A549 (cell line): ENCODE results near the gene MGLL. TPM values are rescaled to one million over a fixed set of nuclear protein-coding genes. Genes with fewer than 3 reads are reported as not detected.

Experiments used
- ATAC-seq, 2 experiments: fragments of 200-7000 bp in 1 of 2; fragments of >200 bp in 1 of 2; cut with Nextera tagmentation in 1 of 2; cut with Tn5 transposase in 1 of 2; 3 replicates each; pipeline versions ENCODE4 v1.8.0 to v1.9.1; 2018 to 2020; ENCODE audit warnings: mild to moderate bottlenecking in 1 of 2, moderate library complexity in 1 of 2
- CTCF ChIA-PET: fragments of 300-600 bp; sonication (Branson Sonifier 250); formaldehyde crosslinking; extraction: SDS; loops from one replicate; lab custom pipeline; 2021; ENCODE audit warnings: antibody characterized with exemption, inconsistent platforms; lab: Yijun Ruan, JAX
- POLR2A ChIA-PET: fragments of 350-600 bp; formaldehyde crosslinking; extraction: SDS; loops from one replicate; lab custom pipeline; 2021; ENCODE audit warnings: antibody characterized with exemption, inconsistent platforms; lab: Yijun Ruan, JAX
- DNase-seq, 2 experiments: peaks; one replicate each; pipeline versions ENCODE4 v3.0.0 to v3.0.0-alpha.2; 2011 to 2016; ENCODE audit warnings: low read depth in 1 of 2, low spot score in 1 of 2
- FAIRE-seq: peaks from 2 replicates; lab custom pipeline; 2011; peaks lifted over from hg19 to GRCh38; lab: Jason Lieb, UNC
- H3K27ac ChIP-seq, 2 experiments: fragments of >200 bp; sonication (Bioruptor Twin); formaldehyde crosslinking; 3 replicates each; pipeline ENCODE4 v1.5.1; 2016 to 2017
- H3K4me1 ChIP-seq: fragments of >200 bp; sonication (Bioruptor Twin); formaldehyde crosslinking; 3 replicates; pipeline ENCODE4 v1.6.1; 2016
- H3K4me2 ChIP-seq: fragments of >200 bp; sonication (Bioruptor Twin); formaldehyde crosslinking; 3 replicates; pipeline ENCODE4 v1.6.1; 2016
- H3K4me3 ChIP-seq: fragments of >200 bp; sonication (Bioruptor Twin); formaldehyde crosslinking; 3 replicates; pipeline ENCODE4 v1.5.1; 2016
- H3K9me3 ChIP-seq: fragments of >200 bp; sonication (Bioruptor Twin); formaldehyde crosslinking; 3 replicates; pipeline ENCODE4 v1.6.1; 2016
- BHLHE40 ChIP-seq: IDR thresholded peaks from 2 replicates; pipeline ENCODE4 v1.6.1; 2012; ENCODE audit warnings: low read depth, low read length, inconsistent platforms
- CEBPB ChIP-seq, 2 experiments: fragments of >200 bp in 1 of 2; sonication (Bioruptor Twin) in 1 of 2; formaldehyde crosslinking in 1 of 2; IDR thresholded peaks; 2 replicates each; pipeline ENCODE4 v1.6.1; 2012 to 2016
- EHF ChIP-seq: fragments of 250-450 bp; sonication (Bioruptor Pico); IDR thresholded peaks from 2 replicates; pipeline ENCODE4 v1.5.0; 2020; ENCODE audit warnings: mild to moderate bottlenecking
- FOXS1 ChIP-seq: fragments of 250-450 bp; sonication (Bioruptor Pico); IDR thresholded peaks from 2 replicates; pipeline ENCODE4 v1.5.0; 2020; ENCODE audit warnings: mild to moderate bottlenecking, moderate library complexity
- HMGXB4 ChIP-seq: fragments of 250-450 bp; sonication (Bioruptor Pico); IDR thresholded peaks from 2 replicates; pipeline ENCODE4 v1.5.0; 2021; ENCODE audit warnings: mild to moderate bottlenecking, moderate library complexity, borderline replicate concordance
- HOXA7 ChIP-seq: fragments of 250-450 bp; sonication (Bioruptor Pico); IDR thresholded peaks from 2 replicates; pipeline ENCODE4 v1.5.0; 2020; ENCODE audit warnings: mild to moderate bottlenecking, moderate library complexity
- JUN ChIP-seq, 2 experiments: fragments of >200 bp; sonication (Bioruptor Twin); formaldehyde crosslinking; IDR thresholded peaks; 2 replicates in 1 of 2; 3 replicates in 1 of 2; pipeline ENCODE4 v1.6.1; 2016 to 2017
- JUNB ChIP-seq: fragments of >200 bp; sonication (Bioruptor Twin); formaldehyde crosslinking; IDR thresholded peaks from 2 replicates; pipeline ENCODE4 v1.6.1; 2016
- KDM1A ChIP-seq: fragments of 200-600 bp; sonication (generic); IDR thresholded peaks from 2 replicates; pipeline ENCODE4 v1.6.1; 2016; ENCODE audit warnings: low read depth, mild to moderate bottlenecking
- MAFK ChIP-seq: fragments of 450-650 bp; IDR thresholded peaks from 2 replicates; pipeline ENCODE4 v1.6.1; 2014; ENCODE audit not compliant: partially characterized antibody
- POLR2AphosphoS2 ChIP-seq: conservative IDR thresholded peaks from 2 replicates; pipeline ENCODE4 v1.6.1; 2012; ENCODE audit warnings: low read length, improper control_type of control experiment, inconsistent platforms
- RAD21 ChIP-seq, 2 experiments: fragments of >200 bp in 1 of 2; sonication (Bioruptor Twin) in 1 of 2; formaldehyde crosslinking in 1 of 2; IDR thresholded peaks in 1 of 2; conservative IDR thresholded peaks in 1 of 2; 2 replicates in 1 of 2; 3 replicates in 1 of 2; pipeline ENCODE4 v1.6.1; 2012 to 2018; ENCODE audit warnings: inconsistent platforms in 1 of 2
- RARB ChIP-seq: fragments of 250-450 bp; sonication (Bioruptor Pico); IDR thresholded peaks from 2 replicates; pipeline ENCODE4 v1.8.0; 2021; ENCODE audit warnings: mild to moderate bottlenecking, moderate library complexity
- RCOR1 ChIP-seq: fragments of 150-350 bp; IDR thresholded peaks from 2 replicates; pipeline ENCODE4 v1.6.1; 2014; ENCODE audit warnings: antibody characterized with exemption, low read length, low read depth
- RNF2 ChIP-seq: fragments of 200-600 bp; sonication (generic); IDR thresholded peaks from 2 replicates; pipeline ENCODE4 v1.6.1; 2016; ENCODE audit warnings: low read depth, mild to moderate bottlenecking, antibody characterized with exemption, moderate library complexity, borderline replicate concordance
- SMC3 ChIP-seq: fragments of >200 bp; sonication (Bioruptor Twin); formaldehyde crosslinking; IDR thresholded peaks from 3 replicates; pipeline ENCODE4 v1.6.1; 2018; ENCODE audit warnings: inconsistent platforms
- SREBF2 ChIP-seq: fragments of 450-650 bp; IDR thresholded peaks from 2 replicates; pipeline ENCODE4 v1.6.1; 2014; ENCODE audit warnings: mild to moderate bottlenecking, moderate library complexity
- ZFP36 ChIP-seq: fragments of 450-650 bp; IDR thresholded peaks from 2 replicates; pipeline ENCODE4 v1.6.1; 2014; ENCODE audit warnings: borderline replicate concordance; ENCODE audit not compliant: partially characterized antibody
- ZNF302 ChIP-seq: fragments of 250-450 bp; sonication (Bioruptor Pico); IDR thresholded peaks from 2 replicates; pipeline ENCODE4 v1.9.0; 2021; ENCODE audit warnings: inconsistent platforms, mild to moderate bottlenecking, moderate library complexity
- WGBS: methylation state at CpG from one replicate; pipeline ENCODE4 v1.1.6; 2017; ENCODE audit errors: missing lambda C conversion rate; 5-methylcytosine and 5-hydroxymethylcytosine counted together
- polyA plus RNA-seq, 4 experiments: library from polyadenylated mRNA; depleted of rRNA in 3 of 4; stranded (reverse); fragments of >200 nt; fragmentation: RNase III in 1 of 4; extraction: RNeasy Plus Mini Kit Qiagen cat#74134 plus additional on column Dnase treatment in 1 of 4; gene quantifications; 2 replicates in 3 of 4; 3 replicates in 1 of 4; pipeline ENCODE4 v1.2.3, GENCODE V29; 2011 to 2017
- TF ChIP-seq, protein P1 (sequence below): fragments of >200 bp; sonication (Bioruptor Twin); formaldehyde crosslinking; IDR thresholded peaks from 3 replicates; pipeline ENCODE4 v1.6.1; 2016
- TF ChIP-seq, protein P2 (sequence below): fragments of 450-650 bp; IDR thresholded peaks from 2 replicates; pipeline ENCODE4 v1.6.1; 2014; ENCODE audit warnings: antibody characterized with exemption
- TF ChIP-seq, protein P3 (sequence below): IDR thresholded peaks from 2 replicates; pipeline ENCODE4 v1.6.1; 2012; ENCODE audit warnings: low read depth, borderline replicate concordance

MGLL gene
- polyA plus RNA-seq, 2 of the 4 experiments (the other 2 are of a cell fraction) = 38.5 to 41.5 TPM

DNA sequence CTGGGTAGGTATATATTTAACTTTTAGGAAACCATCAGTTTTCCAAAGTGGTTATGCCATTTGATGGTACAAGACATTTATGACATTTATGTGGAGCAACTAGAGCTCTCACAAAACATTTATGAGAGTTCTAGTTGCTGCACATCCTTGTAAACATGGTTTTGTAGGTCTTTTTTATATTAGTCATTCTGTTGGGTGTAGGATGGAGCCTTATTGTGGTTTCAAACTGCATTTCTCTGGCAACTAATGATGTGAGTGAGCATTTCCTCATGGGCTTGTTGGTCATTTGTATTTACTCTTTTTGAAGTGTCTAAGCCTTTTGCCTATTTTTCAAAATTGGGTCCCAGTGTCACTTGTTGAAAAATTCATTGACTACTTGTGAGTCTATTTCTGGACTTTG, 45.7 kb upstream of the MGLL start:
- H3K9me3 ChIP-seq = no peaks in the 10 kb centered on the region

GRCh38 chr3:127867412-127867811, 45.1 kb upstream of the MGLL start:
- ChIA-PET CTCF (no interaction called here), POLR2A (no interaction called here)
- ATAC-seq (no peak), DNase-seq (no peak), FAIRE-seq (no peak)
- peaks cover 7% of the 10 kb centered on the region; the same call in 1 of the 3 replicates for H3K4me1 ChIP-seq
- no peak overlapping the region for H3K27ac ChIP-seq
- H3K4me3 ChIP-seq = no peak overlapping the region
- WGBS = 65% methylated on average over 2 of the region's 2 CpGs
- no peak for TF ChIP-seq POLR2AphosphoS2
- no peak for TF ChIP-seq EHF
- no peak for TF ChIP-seq BHLHE40
- no peak for TF ChIP-seq HMGXB4 (CRISPR knock-in tag)
- no peak for TF ChIP-seq ZFP36
- no peak for TF ChIP-seq SMC3
- no peak for TF ChIP-seq ZNF302 (CRISPR knock-in tag)
- TF ChIP-seq CEBPB (IDR thresholded peaks at IDR 0.05) = no peak
- TF ChIP-seq, protein P1, sequence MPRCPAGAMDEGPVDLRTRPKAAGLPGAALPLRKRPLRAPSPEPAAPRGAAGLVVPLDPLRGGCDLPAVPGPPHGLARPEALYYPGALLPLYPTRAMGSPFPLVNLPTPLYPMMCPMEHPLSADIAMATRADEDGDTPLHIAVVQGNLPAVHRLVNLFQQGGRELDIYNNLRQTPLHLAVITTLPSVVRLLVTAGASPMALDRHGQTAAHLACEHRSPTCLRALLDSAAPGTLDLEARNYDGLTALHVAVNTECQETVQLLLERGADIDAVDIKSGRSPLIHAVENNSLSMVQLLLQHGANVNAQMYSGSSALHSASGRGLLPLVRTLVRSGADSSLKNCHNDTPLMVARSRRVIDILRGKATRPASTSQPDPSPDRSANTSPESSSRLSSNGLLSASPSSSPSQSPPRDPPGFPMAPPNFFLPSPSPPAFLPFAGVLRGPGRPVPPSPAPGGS = no peak
- TF ChIP-seq, protein P2, sequence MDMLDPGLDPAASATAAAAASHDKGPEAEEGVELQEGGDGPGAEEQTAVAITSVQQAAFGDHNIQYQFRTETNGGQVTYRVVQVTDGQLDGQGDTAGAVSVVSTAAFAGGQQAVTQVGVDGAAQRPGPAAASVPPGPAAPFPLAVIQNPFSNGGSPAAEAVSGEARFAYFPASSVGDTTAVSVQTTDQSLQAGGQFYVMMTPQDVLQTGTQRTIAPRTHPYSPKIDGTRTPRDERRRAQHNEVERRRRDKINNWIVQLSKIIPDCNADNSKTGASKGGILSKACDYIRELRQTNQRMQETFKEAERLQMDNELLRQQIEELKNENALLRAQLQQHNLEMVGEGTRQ = no peak
- TF ChIP-seq RAD21 (conservative IDR thresholded peaks at IDR 0.05 in 1 of 2, IDR thresholded peaks at IDR 0.05 in 1 of 2) = no peak
- TF ChIP-seq RCOR1 = no peak
- no peak for TF ChIP-seq RARB (CRISPR knock-in tag)
- no peak for TF ChIP-seq SREBF2
- TF ChIP-seq HOXA7 (CRISPR knock-in tag) = no peak
- TF ChIP-seq, protein P3, sequence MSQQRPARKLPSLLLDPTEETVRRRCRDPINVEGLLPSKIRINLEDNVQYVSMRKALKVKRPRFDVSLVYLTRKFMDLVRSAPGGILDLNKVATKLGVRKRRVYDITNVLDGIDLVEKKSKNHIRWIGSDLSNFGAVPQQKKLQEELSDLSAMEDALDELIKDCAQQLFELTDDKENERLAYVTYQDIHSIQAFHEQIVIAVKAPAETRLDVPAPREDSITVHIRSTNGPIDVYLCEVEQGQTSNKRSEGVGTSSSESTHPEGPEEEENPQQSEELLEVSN = no peak
- no peak for TF ChIP-seq JUNB
- no peak for TF ChIP-seq RNF2
- TF ChIP-seq FOXS1 (CRISPR knock-in tag) = no peak
- TF ChIP-seq MAFK = no peak
- no peaks in the 10 kb centered on the region for H3K9me3 ChIP-seq
- no peak overlapping the region for H3K4me2 ChIP-seq

More for the DNA sequence above, 45.7 kb upstream of the MGLL start:
- TF ChIP-seq JUN (IDR thresholded peaks at IDR 0.05) = no peak
- TF ChIP-seq KDM1A = no peak
- TF ChIP-seq MAFK = no peak
- TF ChIP-seq HMGXB4 (CRISPR knock-in tag) = no peak
- TF ChIP-seq, all 56 proteins: peak for 0
- Histone ChIP-seq H3K4me3 (no peak overlapping the region), H3K4me1 (peaks cover 7% of the 10 kb centered on the region; the same call in 1 of the 3 replicates), H3K4me2 (no peak overlapping the region), H3K27ac (no peak overlapping the region)
- ChIA-PET CTCF (no interaction called here), POLR2A (no interaction called here)
- FAIRE-seq (no peak), DNase-seq (no peak), ATAC-seq (no peak)
